Smooth muscle cell of the brain vasculature (primary cell): ENCODE data around the gene DDX41.
A peak's percentile ranks its signal among the peaks of the same experiment; 100 is the strongest.
"Not testable (repeated sequence)": the region's sequence is repeated elsewhere in the genome, so short reads cannot be mapped to it uniquely, and the experiment has no call there.

Experiments
- DNase-seq: peaks from one replicate; pipeline ENCODE4 v3.0.0-alpha.2; 2012; ENCODE audit warnings: low read depth, low spot score

Gene DDX41

DNA sequence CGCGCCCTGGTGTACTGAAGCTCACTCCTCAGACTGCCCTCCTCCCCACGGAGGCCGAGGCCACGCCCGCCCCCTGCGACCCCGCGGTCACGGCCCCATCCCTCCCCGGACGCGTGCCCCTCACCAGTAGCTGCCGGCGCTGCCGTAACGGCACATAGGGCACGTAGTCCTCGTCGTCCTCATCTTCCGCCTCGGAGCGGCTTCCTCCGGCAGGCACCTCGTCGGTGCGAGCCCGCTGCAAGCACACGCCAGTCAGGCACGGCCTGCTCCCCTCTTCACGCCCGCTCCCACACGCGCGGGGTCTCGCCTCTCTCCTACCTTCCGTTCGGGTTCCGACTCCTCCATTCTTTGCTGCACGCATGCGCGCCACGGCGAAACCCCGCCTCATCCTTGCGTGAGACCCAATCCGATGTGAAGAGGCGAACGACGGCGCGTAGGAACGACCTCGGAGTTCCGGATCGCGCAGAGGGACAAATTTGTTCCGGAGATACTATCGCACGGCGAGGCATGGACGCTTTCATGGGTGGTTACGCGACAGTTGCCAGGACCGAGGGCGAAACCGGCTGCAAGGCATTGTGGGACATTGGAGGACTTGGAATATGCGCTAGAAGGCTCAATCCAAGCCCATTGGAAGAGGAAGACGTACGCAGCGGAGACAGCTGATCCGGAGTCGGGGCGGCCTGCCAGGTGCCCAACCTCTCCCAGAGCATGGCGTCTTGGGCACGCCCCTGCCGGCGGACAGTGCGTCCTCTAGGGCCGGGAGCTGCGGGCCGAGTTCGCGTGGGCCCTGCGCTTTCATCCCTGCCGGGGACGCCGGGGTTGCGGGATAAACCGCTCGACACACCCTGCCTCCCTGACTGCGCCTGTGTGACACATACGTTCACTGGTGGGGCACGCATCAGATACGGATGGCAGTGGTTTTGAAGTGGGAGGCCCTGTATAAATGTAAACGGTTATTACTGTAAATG is at the start of gene DDX41:
Gene DDX41, minus strand, starts transcription at position 361 of the 968 bp plus-strand sequence. Its CDS starts 16 bp downstream, at position 345.
- peak; percentile 98 for DNase-seq

DNA sequence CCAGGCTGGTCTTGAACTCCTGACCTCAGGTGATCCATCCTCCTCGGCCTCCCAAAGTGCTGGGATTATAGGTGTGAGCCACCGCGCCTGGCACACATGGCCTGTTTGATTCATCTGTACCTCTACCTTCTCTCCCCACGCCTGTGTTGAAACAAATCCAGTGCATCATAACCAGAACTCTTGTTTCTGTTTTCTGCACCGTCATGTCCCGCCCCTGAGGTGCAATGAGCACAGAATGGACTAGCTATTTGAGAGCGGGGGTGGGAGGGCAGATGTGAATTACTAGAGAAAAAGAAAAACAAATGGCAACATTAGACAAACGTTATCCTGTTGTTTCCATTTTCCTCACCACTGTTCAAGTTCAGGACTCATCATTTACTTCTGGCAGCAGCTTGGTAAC is 48.3 kb upstream of the DDX41 start:
- DNase-seq = no peak

DNA sequence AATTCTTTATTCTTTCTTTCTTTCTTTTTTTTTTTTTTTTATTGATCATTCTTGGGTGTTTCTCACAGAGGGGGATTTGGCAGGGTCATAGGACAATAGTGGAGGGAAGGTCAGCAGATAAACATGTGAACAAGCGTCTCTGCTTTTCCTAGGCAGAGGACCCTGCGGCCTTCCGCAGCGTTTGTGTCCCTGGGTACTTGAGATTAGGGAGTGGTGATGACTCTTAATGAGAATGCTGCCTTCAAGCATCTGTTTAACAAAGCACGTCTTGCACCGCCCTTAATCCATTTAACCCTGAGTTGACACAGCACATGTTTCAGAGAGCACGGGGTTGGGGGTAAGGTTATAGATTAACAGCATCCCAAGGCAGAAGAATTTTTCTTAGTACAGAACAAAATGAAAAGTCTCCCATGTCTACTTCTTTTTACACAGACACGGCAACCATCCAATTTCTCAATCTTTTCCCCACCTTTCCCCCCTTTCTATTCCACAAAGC is 42.7 kb upstream of the DDX41 start:
- DNase-seq = not testable (repeated sequence)

DNA sequence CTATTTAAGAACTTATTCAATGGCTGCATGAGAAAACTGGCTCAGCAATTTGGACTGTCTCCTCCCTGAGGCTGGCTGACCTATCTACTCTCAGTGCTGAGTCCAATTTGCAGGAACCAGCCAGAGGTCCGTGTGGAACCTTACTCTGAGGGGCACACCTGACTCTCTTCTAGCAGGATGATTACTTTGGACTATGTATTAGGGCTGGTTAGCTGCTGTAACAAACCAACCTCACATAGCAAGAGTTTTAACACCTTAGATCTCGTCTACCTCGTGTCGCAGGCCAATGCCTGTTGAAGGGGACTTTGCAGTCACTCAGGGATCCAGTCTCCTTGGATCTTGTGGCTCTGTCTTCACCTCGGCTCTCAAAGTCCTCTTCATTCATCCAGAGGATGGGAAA is 41.0 kb upstream of the DDX41 start:
- no peak for DNase-seq

DNA sequence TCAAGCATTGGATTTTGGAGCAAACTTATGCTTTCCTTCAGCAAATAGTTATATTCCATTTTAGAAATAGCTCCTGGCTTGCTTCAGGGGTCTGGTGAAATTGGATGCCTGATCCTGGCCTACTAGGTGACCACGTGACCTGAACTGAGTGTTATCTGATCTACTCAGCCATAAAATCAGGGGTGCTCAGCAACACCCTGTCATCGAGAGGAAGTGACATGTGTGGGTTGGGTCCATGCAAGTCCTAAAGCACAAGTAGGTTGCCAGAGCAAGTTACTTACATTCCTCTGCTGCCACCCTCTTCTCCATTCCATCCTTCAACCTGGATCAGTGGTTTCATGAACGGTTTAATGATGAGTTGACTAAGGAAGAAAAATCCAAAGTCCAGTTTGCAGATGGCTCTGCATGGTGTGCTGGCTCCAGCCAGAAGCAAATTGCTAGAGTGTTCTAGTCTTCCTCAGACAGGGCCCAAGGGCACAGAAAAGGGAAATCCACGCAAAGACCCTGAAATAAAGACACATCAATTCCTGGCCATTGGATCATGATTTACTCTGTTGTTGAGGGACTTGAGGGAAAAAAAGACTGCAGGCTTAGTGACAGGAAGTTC is 40.4 kb upstream of the DDX41 start:
- DNase-seq = no peak

DNA sequence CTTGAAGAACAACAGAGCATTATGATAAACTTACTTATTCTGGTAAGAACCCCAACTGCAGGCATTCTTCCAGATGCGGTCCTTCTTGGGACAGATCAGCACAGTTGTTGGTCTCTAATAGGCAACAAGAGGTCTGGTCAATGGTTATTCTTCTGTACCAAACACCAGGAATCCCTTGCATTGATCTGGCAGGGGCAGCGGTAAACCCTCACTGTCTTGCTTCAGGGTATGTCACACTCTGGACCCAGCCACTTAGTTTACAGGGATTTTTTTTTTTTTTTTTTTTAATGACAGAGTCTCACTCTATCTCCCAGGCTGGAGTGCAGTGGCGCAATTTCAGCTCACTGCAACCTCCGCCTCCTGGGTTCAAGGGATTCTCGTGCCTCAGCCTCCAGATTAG is 38.9 kb upstream of the DDX41 start:
- DNase-seq = no peak

DNA sequence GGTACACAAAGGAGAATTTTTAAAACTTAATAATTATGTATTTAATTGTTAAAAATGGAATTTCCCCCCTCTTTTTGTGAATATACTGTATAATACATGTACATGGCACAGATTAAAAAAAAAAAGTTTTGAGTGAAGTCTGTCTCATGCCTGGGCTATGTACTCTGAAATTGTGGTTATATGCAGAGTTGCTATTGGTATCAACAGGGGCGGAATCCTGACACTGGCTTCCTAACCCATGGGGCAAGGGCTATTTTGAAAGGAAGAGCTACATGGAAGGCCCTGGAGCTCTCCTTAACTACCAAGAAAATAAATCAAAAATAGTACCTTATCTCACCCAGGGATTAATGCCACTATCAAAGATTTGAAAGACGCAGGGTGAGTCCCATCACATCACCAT is 38.5 kb upstream of the DDX41 start:
- DNase-seq = no peak

DNA sequence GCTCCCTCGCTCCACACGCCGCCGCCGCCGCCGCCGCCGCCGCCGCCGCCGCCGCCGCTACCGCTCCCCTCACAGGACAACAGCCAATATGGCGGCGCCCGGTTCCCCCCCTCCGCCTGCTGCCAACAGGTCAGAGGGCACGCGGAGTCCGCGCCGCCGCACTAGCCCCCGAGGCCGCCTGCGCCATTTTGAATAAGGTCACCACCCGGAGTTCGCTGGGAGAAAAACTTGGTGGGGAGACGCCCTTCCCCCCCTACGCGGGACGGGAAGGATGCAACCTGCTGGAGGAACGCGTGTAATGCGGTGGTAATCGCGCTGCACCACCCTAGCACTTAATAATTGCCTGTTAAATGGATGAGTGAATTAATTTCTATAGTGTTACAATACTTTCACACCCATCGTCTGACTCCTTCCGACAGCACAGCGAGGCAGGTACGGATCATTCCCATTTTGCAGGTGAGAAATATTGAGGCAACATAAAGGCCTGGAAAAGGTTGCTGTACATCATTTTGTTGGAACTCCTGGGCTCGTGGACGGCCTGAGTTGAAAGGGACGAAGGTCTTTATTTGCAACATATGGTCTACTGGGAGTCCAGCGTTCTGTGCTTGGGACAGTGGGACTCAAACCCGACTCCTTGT is 37.8 kb upstream of the DDX41 start, which contains the start of gene FAM193B:
Gene FAM193B, minus strand, starts transcription at position 90 of the 638 bp plus-strand sequence. CDS start 105 bp downstream, outside the sequence.
- DNase-seq = peak; percentile 80

DNA sequence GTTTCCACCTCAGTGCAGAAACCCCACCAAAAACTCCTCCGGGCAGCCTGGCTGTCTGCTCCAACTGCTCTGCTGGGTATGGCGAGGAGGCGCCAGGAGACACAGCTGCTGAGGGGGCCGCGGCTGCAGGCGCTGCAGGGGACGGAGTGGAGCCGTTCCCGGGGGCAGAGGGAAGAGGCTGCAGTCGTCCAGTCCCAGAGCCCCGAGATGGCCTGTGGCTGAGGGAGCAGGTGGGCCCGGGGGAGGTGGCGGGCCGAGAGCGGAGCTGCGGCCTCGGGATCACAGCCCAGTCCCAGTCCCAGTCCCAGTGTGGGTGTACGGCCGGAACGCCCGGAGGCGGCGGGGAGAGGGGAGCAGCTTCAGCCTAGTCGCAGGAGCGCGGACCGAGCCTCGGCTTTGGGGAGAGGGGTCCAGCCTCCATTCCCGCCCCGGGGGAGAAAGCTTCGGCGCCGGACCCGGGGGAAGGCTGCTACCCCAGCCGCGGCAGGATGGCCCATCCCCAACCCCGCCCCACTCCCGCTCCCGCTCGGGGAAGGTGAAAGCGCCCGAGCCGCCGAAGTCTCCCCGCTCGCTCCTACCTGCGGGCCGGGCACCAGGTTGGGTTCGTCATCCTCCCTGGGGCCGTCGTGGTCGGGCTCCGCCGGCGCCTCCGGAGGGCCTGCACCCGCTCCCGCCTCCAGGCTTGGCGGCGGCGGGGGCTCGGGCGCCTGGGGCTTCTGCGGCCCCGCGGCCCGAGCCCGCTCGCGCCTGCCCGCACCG is 37.1 kb upstream of the DDX41 start:
- DNase-seq = no peak

DNA sequence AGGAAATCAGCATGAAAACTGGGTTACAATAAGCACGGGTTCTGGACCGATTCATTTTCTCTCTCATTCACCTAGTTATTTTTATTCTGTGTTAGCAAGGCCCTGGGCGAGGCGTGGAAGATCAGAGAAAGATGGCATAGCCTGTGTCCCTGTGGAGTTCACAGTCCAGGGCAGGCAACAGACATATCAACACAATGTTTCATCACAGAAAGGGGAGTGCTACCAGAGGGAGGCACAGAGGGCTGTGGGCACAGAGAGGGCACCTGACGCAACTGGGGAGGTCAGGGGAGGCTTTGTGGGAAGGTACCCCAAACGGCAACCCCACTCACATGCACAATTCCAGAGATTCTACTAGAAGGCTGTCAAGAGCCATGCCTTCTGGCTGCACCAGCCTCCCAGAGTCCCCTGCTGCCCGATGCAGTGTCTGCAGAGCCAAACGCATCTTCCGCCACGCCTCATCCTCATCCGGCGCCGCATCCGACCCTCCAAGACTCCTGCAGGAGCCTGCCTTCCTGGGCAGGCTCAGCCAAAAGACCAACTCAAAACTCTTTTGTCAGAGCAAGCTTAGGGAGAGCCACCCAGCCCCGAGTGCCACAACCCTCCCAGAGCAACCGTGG is 36.2 kb upstream of the DDX41 start:
- DNase-seq = no peak

DNA sequence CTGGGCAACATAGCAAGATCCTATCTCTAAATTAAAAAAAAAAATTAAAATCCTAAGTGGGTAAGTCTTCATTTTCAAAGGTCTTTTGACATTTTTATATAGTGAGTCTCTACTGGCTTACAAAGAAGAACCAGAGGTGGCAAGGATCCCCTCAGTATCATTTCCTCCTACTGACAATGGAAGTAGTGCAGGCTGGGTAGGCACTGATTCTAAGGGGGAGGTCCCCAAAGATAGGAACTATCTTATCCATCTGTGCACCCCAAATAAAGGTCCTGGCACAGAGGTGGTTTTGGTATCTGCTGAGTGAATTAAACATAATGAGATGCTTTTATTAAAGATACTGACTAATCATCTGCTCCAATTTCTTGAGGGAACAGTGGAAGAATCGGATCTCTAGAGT is 33.4 kb upstream of the DDX41 start:
- no peak for DNase-seq

DNA sequence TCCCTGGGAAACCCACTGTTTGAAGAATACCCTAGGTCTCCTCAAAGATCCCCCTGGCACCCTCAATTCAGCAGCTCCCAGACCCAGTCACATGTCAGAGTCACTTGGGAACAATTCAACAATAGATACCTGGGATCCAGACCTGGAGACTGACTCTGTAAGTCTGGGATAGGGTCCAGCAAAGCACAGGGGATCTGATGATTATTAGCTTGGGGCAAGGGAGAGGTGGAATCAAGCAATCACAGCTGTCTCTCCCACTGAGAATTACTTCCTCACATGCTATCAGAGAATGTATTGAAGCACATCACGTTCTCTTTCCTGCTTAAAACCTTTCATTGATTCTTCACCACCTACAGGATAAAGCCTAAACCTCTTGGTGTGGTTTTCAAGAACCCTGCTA is 31.7 kb upstream of the DDX41 start:
- DNase-seq = no peak

DNA sequence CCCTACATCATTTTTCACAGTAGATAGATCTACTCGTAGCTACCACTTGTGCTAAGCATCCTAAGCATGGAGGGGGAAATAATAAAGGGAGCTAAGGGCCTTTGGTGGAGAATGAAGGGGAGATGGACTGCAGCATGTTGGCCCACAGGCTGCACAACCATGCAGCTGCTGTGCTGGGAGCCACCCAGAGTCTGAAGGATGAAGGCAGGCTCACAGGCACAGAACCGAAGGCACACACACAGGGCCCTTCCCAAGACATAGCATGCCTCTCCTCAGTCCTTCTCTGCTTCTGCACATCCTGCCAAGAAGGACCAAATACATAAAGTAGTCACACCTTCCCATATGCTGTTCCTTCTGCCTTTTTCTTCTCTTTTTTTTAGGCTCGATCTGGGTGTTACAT is 31.0 kb upstream of the DDX41 start:
- DNase-seq = no peak

DNA sequence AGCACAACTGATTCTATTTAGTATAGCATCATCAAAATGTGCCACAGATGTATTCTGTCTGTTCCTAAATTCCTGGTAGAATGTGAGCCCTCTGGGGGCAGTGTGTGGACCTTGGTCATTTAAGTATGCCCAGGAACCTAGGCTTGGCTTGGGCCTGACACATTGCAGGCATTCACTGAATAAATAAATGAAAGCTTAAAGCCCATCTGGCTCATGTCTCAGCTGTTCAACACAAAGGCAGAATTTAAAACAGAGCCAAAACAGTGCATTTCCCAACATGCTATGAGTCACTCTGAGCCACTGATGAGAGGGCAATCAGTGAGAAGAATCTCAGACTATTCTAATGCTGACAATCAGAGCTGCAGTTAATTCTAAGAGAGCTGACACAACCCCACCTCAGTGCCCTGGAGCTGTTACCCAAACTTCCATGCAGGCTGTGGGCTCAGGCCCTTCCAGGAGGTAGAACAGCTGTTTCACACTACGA is 29.5 kb upstream of the DDX41 start:
- DNase-seq = peak; percentile 73

DNA sequence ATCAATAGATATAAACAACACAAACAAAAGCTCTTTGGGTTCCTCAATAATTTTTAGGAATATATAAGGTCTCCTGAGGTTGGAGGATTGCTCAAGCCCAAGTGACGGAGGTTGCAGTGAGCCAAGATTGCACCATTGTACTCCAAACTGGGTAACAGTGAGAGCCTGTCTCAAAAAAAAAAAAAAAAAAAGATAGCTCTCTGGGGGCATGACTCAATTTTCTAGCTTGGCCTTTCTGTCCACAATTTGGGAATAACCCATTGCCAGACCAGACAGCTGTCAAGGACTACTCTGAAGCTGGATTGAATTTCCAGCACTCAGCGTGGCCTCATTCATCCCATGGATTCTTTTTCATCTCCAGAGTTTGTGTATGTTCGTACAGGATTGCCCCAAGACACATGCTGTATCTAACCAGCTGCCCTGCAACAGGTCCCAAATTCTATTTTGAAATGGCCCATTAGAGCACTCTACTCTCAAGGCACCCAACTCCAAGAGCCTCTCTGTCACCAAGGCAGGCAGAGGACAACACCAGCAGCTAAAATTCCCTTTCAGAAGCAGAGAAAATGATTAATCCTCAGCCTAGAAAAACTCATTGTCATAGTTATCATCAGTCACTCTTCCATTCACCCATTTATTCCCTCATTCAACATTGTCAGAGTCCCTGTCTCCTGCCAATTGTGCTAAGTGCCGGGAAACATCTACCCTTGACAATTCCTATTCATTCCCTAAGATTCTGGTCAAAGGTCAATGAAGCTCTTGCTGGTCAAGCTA is 28.9 kb upstream of the DDX41 start:
- peak; percentile 32 for DNase-seq

DNA sequence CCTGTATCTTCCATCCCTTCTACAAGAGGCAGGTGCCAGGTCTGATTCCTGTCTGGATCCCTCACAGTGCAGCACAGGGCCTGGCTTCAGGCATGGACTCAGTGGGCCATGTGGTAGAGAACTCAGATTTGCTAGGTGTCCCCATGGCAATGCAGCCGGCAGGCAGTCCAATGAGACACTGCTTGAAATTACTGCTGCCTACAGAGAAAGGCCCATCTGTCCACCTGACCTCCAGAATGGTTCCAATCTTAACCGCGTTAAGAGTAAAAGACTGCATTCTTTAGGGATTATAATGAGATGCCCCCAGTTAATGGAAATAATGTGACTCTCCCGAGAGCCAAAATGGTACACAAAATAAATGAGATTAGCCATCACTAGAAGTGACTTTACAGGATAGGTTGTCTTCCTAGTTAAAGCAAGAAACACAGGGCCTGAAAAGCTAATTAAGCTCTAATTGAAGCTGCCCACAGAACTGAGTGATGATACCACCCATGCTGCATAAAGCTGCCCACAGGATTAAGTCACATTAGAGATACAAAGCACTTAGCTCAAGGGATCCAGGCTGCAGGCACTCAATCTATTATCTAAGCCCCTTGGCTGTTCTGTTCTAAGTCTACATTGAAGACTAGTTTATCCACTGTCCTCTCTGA is 26.2 kb upstream of the DDX41 start:
- no peak for DNase-seq

DNA sequence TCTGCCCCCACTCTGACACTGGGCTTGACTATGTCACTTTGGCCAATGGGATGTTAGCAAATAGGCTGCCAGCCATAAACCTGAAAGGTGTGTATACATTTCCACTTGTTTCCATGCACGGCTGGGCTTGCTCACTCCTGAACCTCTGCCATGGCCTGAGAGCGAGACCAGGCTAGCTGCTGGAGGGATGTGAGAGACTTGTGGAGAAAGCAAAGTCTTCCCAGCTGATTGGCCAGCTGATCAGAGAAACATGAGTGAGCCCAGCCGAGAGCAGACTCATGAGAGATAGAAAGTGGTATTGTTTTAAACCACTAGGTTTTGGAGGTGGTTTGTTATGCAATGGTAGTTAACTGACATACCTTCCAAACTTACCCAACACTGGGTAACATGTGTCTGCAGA is 23.7 kb upstream of the DDX41 start:
- no peak for DNase-seq

DNA sequence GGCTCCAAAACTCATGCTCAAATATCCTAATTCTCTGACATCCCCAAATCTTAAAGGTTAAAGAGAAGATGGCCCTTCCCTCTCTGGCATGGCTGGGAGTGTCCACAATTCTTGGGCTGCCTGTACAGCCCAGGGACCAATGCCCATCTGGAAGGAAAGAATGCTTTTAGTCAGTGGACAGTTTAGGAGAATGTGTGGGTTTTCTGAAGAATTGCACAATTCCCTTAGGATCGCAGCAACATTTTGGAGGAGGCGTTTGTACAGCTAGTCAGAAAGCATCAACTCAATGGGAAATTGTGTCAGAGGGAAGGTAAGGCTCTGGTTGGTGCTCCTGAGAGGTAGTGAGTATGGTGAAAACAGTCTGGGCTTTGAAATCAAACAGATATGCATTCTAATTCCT is 22.6 kb upstream of the DDX41 start:
- no peak for DNase-seq

DNA sequence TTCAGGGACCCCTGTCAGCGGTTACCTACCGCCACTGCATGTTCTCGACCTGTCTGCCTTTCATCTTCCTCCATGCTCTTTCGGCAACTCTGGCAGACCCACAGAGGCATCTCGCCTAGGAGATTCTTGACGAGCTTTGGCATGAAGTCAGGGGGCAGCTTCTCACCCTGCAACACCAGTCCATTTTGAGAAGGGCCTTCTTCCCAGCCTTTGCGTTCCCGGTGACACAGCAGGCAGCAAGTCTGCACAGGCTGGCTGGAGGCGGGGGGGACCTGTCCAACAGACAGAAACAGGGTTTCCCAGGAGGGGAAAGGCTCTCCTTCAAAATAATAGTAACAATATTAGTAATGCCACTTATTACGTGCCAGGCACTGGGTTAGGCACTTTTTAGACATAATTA is 22.1 kb upstream of the DDX41 start:
- DNase-seq = no peak
